Left ventricle myocardium inferior (tissue), 1 donor: ENCODE data around the gene TWIST1. TPM values are rescaled to one million over a fixed set of nuclear protein-coding genes. Genes with fewer than 3 reads are reported as not detected.

Experiments used
- DNase-seq: peaks from one replicate; pipeline ENCODE4 v3.0.0-alpha.2; 2020
- H3K27ac ChIP-seq: fragments of 200-600 bp; replicated peaks from 2 replicates; pipeline ENCODE4 v1.8.0; 2021
- H3K27me3 ChIP-seq: fragments of 200-600 bp; 2 replicates; pipeline ENCODE4 v1.8.0; 2021; ENCODE audit warnings: low read depth
- H3K36me3 ChIP-seq: fragments of 200-600 bp; 2 replicates; pipeline ENCODE4 v1.8.0; 2021
- H3K4me1 ChIP-seq: fragments of 200-600 bp; 2 replicates; pipeline ENCODE4 v1.8.0; 2021
- H3K4me3 ChIP-seq: fragments of 200-600 bp; 2 replicates; pipeline ENCODE4 v1.8.0; 2021; ENCODE audit warnings: mild to moderate bottlenecking, moderate library complexity
- H3K9me3 ChIP-seq: fragments of 200-600 bp; replicated peaks from 2 replicates; pipeline ENCODE4 v1.8.0; 2021
- intact Hi-C: fragments of 100-400 bp; cut with micrococcal nuclease; formaldehyde crosslinking; loops from one replicate; pipeline ENCODE4 v1.11.0; 2022
- total RNA-seq: library from RNA; stranded (reverse); fragmentation: NEBNext Ultra II Directional; extraction: Animal tissue kit (Norgen Biotek cat#: 25700); gene quantifications from one replicate; pipeline ENCODE4 v1.2.1, GENCODE V29; 2021
- TF ChIP-seq, protein P1 (sequence below): fragments of 200-600 bp; IDR thresholded peaks from 2 replicates; pipeline ENCODE4 v1.8.0; 2021; ENCODE audit warnings: antibody characterized with exemption, mild to moderate bottlenecking, borderline replicate concordance
- donor health status: DM: no; HTN: yes; CAD: no; lungs with severe emphysema.

Gene TWIST1
- total RNA-seq, 1 donor from 2014 or later = 1.3 TPM

DNA sequence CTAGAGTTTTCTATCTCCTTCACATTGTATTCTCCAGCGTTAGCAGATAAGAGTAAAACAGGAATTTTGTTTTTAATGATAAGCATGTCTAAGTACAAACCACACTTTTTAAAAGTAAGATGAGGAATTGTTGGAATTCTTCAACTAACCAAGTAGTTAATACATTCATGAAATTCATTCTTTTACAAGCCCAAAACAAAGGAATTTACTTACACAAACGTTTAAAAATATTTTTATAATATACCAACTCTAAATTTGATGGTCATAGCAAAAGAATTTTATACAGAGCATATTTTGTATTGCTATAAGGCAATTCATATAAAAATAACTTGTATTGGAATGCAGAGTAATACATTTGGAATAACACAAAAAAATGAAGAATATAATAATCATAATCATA lies 51.3 kb downstream of the TWIST1 start:
- TF ChIP-seq, protein P1, sequence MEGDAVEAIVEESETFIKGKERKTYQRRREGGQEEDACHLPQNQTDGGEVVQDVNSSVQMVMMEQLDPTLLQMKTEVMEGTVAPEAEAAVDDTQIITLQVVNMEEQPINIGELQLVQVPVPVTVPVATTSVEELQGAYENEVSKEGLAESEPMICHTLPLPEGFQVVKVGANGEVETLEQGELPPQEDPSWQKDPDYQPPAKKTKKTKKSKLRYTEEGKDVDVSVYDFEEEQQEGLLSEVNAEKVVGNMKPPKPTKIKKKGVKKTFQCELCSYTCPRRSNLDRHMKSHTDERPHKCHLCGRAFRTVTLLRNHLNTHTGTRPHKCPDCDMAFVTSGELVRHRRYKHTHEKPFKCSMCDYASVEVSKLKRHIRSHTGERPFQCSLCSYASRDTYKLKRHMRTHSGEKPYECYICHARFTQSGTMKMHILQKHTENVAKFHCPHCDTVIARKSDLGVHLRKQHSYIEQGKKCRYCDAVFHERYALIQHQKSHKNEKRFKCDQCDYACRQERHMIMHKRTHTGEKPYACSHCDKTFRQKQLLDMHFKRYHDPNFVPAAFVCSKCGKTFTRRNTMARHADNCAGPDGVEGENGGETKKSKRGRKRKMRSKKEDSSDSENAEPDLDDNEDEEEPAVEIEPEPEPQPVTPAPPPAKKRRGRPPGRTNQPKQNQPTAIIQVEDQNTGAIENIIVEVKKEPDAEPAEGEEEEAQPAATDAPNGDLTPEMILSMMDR = no peak
- Histone ChIP-seq H3K4me3 (no peak overlapping the region), H3K27me3 (no peaks in the 10 kb centered on the region), H3K4me1 (no peaks in the 10 kb centered on the region), H3K27ac (no peak overlapping the region), H3K9me3 (no peaks in the 10 kb centered on the region), H3K36me3 (no peaks in the 10 kb centered on the region)
- intact Hi-C loops = no loop called here
- DNase-seq = no peak

Other genes with a start within 250 kb of the TWIST1 start
- gene FERD3L, start 27.8 kb upstream of the TWIST1 start, total RNA-seq = not detected